ENCODE measurements around the gene SERINC4.
"Not testable (repeated sequence)": the region's sequence is repeated elsewhere in the genome, so short reads cannot be mapped to it uniquely, and the experiment has no call there.

Gene SERINC4

GRCh38 chr15:43824302-43825246 lies 24.6 kb upstream of the SERINC4 start, which contains the start of gene MFAP1:
Gene MFAP1 (minus strand): TSS chr15:43824690. CDS start chr15:43824569, 121 bp downstream.
- TF ChIP-seq, protein P1, sequence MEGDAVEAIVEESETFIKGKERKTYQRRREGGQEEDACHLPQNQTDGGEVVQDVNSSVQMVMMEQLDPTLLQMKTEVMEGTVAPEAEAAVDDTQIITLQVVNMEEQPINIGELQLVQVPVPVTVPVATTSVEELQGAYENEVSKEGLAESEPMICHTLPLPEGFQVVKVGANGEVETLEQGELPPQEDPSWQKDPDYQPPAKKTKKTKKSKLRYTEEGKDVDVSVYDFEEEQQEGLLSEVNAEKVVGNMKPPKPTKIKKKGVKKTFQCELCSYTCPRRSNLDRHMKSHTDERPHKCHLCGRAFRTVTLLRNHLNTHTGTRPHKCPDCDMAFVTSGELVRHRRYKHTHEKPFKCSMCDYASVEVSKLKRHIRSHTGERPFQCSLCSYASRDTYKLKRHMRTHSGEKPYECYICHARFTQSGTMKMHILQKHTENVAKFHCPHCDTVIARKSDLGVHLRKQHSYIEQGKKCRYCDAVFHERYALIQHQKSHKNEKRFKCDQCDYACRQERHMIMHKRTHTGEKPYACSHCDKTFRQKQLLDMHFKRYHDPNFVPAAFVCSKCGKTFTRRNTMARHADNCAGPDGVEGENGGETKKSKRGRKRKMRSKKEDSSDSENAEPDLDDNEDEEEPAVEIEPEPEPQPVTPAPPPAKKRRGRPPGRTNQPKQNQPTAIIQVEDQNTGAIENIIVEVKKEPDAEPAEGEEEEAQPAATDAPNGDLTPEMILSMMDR (IDR thresholded peaks at IDR 0.05): no peak
- no peak for TF ChIP-seq ZFX (IDR thresholded peaks at IDR 0.05; ENCODE audit: borderline replicate concordance)
- H3K27ac ChIP-seq: peak within 1 kb of the TSS; percentile 79

- H3K27ac ChIP-seq: no peak overlapping the region
- TF ChIP-seq ZFX (IDR thresholded peaks at IDR 0.05; ENCODE audit: borderline replicate concordance): no peak
- TF ChIP-seq, protein P1 (IDR thresholded peaks at IDR 0.05): no peak
Measured at GRCh38 chr15:43821505-43821904, 21.5 kb upstream of the SERINC4 start.

GRCh38 chr15:43815064-43815463 lies 15.0 kb upstream of the SERINC4 start:
- not testable (repeated sequence) for H3K27ac ChIP-seq

DNA sequence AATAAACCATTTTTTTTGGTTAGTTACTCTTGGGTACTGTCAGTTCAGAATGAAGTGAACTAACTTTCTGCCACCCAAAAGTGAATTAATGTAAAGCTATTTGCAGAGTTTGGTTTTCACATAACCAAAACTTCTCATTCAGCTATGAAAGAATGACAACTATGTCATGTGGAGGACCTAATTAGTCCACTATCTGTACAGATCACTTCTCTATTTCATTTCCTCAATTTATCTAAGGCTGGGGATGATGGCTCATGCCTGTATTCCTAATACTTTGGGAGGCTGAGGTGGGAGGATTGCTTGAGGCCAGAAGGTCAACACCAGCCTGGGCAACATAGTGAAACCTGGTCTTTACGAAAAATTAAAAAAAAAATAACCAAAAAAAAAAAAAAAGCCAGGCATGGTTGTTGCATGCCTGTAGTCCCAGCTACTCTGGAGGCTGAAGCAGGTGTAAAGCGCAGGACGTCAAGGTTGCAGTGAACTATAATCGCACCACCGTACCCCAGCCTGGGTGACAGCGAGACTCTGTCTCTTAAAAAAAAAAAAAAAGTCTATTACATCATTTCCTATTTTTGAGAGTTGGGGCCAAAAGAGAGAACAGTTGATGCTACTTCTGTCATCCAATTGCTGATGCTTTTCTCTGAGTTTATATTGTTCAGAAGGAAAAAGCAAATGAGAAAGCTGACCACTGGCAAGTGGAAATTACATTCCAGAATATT lies 9.1 kb upstream of the SERINC4 start:
- TF ChIP-seq, protein P1 (IDR thresholded peaks at IDR 0.05): no peak
- no peak for TF ChIP-seq ZFX (IDR thresholded peaks at IDR 0.05; ENCODE audit: borderline replicate concordance)
- peak overlapping the region; percentile 42 for H3K27ac ChIP-seq

GRCh38 chr15:43808435-43808950 lies 8.5 kb upstream of the SERINC4 start:
- TF ChIP-seq, protein P1 (IDR thresholded peaks at IDR 0.05): no peak
- TF ChIP-seq ZFX (IDR thresholded peaks at IDR 0.05; ENCODE audit: borderline replicate concordance): no peak
- H3K27ac ChIP-seq: peak overlapping the region; percentile 42

GRCh38 chr15:43802676-43803075 lies 2.7 kb upstream of the SERINC4 start:
- H3K27ac ChIP-seq: peak overlapping the region; percentile 98

DNA sequence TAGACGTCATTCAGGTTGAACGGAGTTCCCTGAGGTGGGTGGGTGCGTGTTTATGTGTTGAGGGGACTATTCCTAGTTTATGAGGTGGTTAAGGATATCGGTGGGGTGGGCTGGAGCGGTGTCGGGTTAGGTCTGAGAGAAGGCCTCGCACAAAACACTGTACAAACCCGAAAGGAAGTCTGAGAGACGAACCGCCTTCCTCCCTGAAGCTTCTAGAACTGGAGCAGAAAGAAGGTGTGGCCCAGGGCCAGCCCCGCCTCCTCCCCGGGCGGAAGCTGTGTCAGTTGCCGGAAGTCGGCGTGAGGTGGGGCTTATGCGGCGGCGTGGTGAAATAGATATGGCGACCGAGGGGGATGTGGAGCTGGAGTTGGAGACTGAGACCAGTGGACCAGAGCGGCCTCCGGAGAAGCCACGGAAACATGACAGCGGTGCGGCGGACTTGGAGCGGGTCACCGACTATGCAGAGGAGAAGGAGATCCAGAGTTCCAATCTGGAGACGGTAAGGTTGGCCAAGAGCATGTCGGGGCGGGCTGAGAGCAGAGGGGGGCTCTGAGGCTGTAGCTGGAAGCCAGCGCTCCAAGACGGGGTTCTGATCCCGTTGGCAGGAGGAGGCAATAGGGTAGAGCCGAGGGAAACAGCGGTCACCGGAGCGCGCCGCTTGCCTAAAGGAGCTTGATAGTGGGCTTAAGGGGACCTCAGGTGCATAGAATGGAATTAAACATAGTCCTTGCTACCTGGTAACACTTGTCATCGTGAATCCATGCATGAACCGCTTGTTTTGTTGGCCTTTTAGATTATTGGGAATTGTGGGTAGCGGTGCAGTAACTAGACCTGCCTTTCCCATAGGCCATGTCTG lies 494 bp upstream of the SERINC4 start, which contains the start of gene HYPK:
TSS of gene HYPK (plus strand) at position 314 of the 856 bp plus-strand sequence. CDS start at position 338, 24 bp downstream.
- peak within 1 kb of the TSS; percentile 98 for H3K27ac ChIP-seq

More for the DNA sequence above, 494 bp upstream of the SERINC4 start, which contains the start of gene HYPK:
- no peak for TF ChIP-seq ZFX (IDR thresholded peaks at IDR 0.05; ENCODE audit: borderline replicate concordance)
- TF ChIP-seq, protein P1 (IDR thresholded peaks at IDR 0.05): no peak

Measured in 22Rv1 (cell line).